Progenitor cell of endocrine pancreas (in vitro differentiated cells): ENCODE data around the gene COBL. TPM values are rescaled to one million over a fixed set of nuclear protein-coding genes. Genes with fewer than 3 reads are reported as not detected.

Experiments
- DNase-seq: peaks from one replicate; pipeline ENCODE4 v3.0.0; 2021; ENCODE audit warnings: low spot score; ENCODE audit not compliant: unreplicated experiment
- H3K27ac Mint-ChIP-seq: 2 replicates; pipeline ENCODE4 v1.8.0; 2021; ENCODE audit warnings: mild to moderate bottlenecking, moderate library complexity, mixed read lengths
- H3K27me3 Mint-ChIP-seq: 2 replicates; pipeline ENCODE4 v1.8.0; 2021; ENCODE audit warnings: mixed read lengths
- H3K36me3 Mint-ChIP-seq: 2 replicates; pipeline ENCODE4 v1.8.0; 2022; ENCODE audit warnings: mixed read lengths; ENCODE audit not compliant: insufficient read depth
- H3K4me1 Mint-ChIP-seq: 2 replicates; pipeline ENCODE4 v1.8.0; 2021; ENCODE audit warnings: low read depth, mixed read lengths
- H3K4me3 Mint-ChIP-seq: 2 replicates; pipeline ENCODE4 v1.8.0; 2021; ENCODE audit warnings: low read depth, mild to moderate bottlenecking, moderate library complexity, mixed read lengths
- H3K9me3 Mint-ChIP-seq: 2 replicates; pipeline ENCODE4 v1.8.0; 2021; ENCODE audit warnings: low read depth, mixed read lengths
- CTCF ChIP-seq: fragments of 200-600 bp; sonication (generic); IDR thresholded peaks from one replicate; pipeline ENCODE4 v1.5.0; 2021; ENCODE audit warnings: antibody characterized with exemption, mild to moderate bottlenecking; ENCODE audit not compliant: unreplicated experiment
- total RNA-seq: library from RNA; stranded (reverse); gene quantifications from 2 replicates; pipeline ENCODE4 v1.2.1, GENCODE V29; 2021

Gene COBL
- total RNA-seq, 1 donor from 2014 or later, result 21.3 TPM

- no peak for DNase-seq
- no peak overlapping the region for H3K27ac Mint-ChIP-seq
- TF ChIP-seq CTCF, result no peak
- H3K36me3 Mint-ChIP-seq, result no peaks in the 10 kb centered on the region
- no peak overlapping the region for H3K4me3 Mint-ChIP-seq
- no peaks in the 10 kb centered on the region for H3K9me3 Mint-ChIP-seq
- no peaks in the 10 kb centered on the region for H3K27me3 Mint-ChIP-seq
- H3K4me1 Mint-ChIP-seq, result no peaks in the 10 kb centered on the region
These were observed 97.2 kb downstream of the COBL start for GRCh38 chr7:51219261-51219988.

- Mint-ChIP-seq H3K36me3 (no peaks in the 10 kb centered on the region), H3K9me3 (no peaks in the 10 kb centered on the region), H3K4me3 (no peak overlapping the region), H3K27ac (no peak overlapping the region), H3K4me1 (no peaks in the 10 kb centered on the region), H3K27me3 (no peaks in the 10 kb centered on the region)
- DNase-seq, result no peak
- TF ChIP-seq CTCF, result no peak
These were observed 98.8 kb downstream of the COBL start for GRCh38 chr7:51217804-51218203.

- no peak overlapping the region for H3K27ac Mint-ChIP-seq
- DNase-seq, result no peak
- no peak overlapping the region for H3K4me3 Mint-ChIP-seq
- no peaks in the 10 kb centered on the region for H3K27me3 Mint-ChIP-seq
- no peaks in the 10 kb centered on the region for H3K9me3 Mint-ChIP-seq
- H3K4me1 Mint-ChIP-seq, result peaks cover 3% of the 10 kb centered on the region
- TF ChIP-seq CTCF, result no peak
- no peaks in the 10 kb centered on the region for H3K36me3 Mint-ChIP-seq
These were observed 102.5 kb downstream of the COBL start for GRCh38 chr7:51214098-51214497.

DNA sequence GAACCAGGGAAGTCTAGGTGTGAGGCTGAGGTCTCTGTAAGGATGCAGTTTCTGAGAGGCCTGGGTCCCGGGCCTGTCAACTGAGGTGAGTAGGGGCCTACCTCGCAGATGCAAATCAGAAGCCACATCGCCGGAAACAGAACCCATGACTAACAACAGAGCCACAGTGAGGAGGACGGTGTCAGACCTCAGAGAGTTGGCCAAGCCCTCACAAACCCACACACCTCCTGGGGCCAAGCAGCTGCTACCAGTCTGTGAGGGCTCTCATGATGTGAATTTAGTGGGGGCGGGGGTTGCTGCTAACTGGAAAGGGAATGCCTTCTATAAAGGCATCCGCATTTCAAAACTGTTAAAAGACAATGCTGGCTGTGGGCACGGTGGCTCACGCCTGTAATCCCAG is 103.0 kb downstream of the COBL start:
- no peaks in the 10 kb centered on the region for H3K36me3 Mint-ChIP-seq
- H3K27ac Mint-ChIP-seq, result no peak overlapping the region
- H3K27me3 Mint-ChIP-seq, result no peaks in the 10 kb centered on the region
- peaks cover 5% of the 10 kb centered on the region for H3K4me1 Mint-ChIP-seq
- no peak overlapping the region for H3K4me3 Mint-ChIP-seq
- no peak for DNase-seq
- no peaks in the 10 kb centered on the region for H3K9me3 Mint-ChIP-seq
- no peak for TF ChIP-seq CTCF

GRCh38 chr7:51210766-51211165 is 105.8 kb downstream of the COBL start:
- H3K27ac Mint-ChIP-seq, result no peak overlapping the region
- TF ChIP-seq CTCF, result no peak
- H3K9me3 Mint-ChIP-seq, result peaks cover 4% of the 10 kb centered on the region
- peaks cover 4% of the 10 kb centered on the region for H3K36me3 Mint-ChIP-seq
- no peak overlapping the region for H3K4me3 Mint-ChIP-seq
- peaks cover 5% of the 10 kb centered on the region for H3K4me1 Mint-ChIP-seq
- H3K27me3 Mint-ChIP-seq, result no peaks in the 10 kb centered on the region
- DNase-seq, result no peak
